B cell (primary cell): ENCODE data around the gene TMPO. TPM values are rescaled to one million over a fixed set of nuclear protein-coding genes. Genes with fewer than 3 reads are reported as not detected.

Source experiments
- ATAC-seq: fragments of 200-7000 bp; cut with Tn5 transposase; one replicate; pipeline ENCODE4 v1.10.0; 2021; ENCODE audit warnings: low read depth, mild to moderate bottlenecking, moderate number of reproducible peaks, moderate library complexity
- CTCF ChIA-PET: fragments of 350-600 bp; sonication (Branson Sonifier 250); formaldehyde crosslinking; loops from one replicate; lab custom pipeline; 2021; ENCODE audit warnings: antibody characterized with exemption, inconsistent platforms; lab: Charles Lee
- POLR2A ChIA-PET: fragments of 350-600 bp; sonication (Branson Sonifier 250); formaldehyde crosslinking; loops from one replicate; lab custom pipeline; 2021; ENCODE audit warnings: antibody characterized with exemption; lab: Charles Lee
- DNase-seq: peaks from one replicate; pipeline ENCODE4 v3.0.0; 2013
- H2AFZ ChIP-seq: 2 replicates; pipeline ENCODE4 v1.6.1; 2012; ENCODE audit warnings: mild to moderate bottlenecking, low read depth, low read length; ENCODE audit not compliant: insufficient read depth, poor library complexity, severe bottlenecking
- H3K27ac ChIP-seq, 2 donors: 1 replicate in 1 of 2; 2 replicates in 1 of 2; pipeline ENCODE4 v1.5.1; 2012 to 2013; ENCODE audit warnings: low read length in 2 of 2, mild to moderate bottlenecking in 2 of 2, moderate library complexity in 1 of 2
- H3K27me3 ChIP-seq, 4 experiments: fragments of 200-600 bp in 1 of 4; sonication (generic) in 1 of 4; replicated peaks in 1 of 4; 1 replicate in 2 of 4; 2 replicates in 2 of 4; pipeline versions ENCODE4 v1.6.1 to v1.7.0; 2013 to 2016; ENCODE audit warnings: low read length in 3 of 4, mild to moderate bottlenecking in 2 of 4, mixed read lengths in 1 of 4, moderate library complexity in 1 of 4; ENCODE audit not compliant: insufficient read depth in 4 of 4, control insufficient read depth in 3 of 4; ENCODE audit errors: control extremely low read depth in 1 of 4
- H3K36me3 ChIP-seq, 2 experiments: replicated peaks in 1 of 2; 1 replicate in 1 of 2; 2 replicates in 1 of 2; pipeline versions ENCODE4 v1.6.1 to v1.7.1; 2013; ENCODE audit warnings: low read length in 1 of 2; ENCODE audit not compliant: insufficient read depth in 2 of 2, control insufficient read depth in 1 of 2; ENCODE audit errors: control extremely low read depth in 1 of 2, extremely low read depth in 1 of 2
- H3K4me1 ChIP-seq, 2 donors: fragments of 200-600 bp in 1 of 2; sonication (generic) in 1 of 2; 1 replicate in 1 of 2; 2 replicates in 1 of 2; pipeline versions ENCODE4 v1.5.1 to v1.6.1; 2013 to 2017; ENCODE audit warnings: low read length in 2 of 2; ENCODE audit not compliant: control insufficient read depth in 2 of 2, insufficient read depth in 2 of 2
- H3K4me2 ChIP-seq: replicated peaks from 2 replicates; pipeline ENCODE3; 2012; ENCODE audit warnings: mild to moderate bottlenecking, low read depth, low read length; ENCODE audit not compliant: poor library complexity, severe bottlenecking
- H3K4me3 ChIP-seq, 5 experiments: fragments of 200-600 bp in 1 of 5; sonication (generic) in 1 of 5; 1 replicate in 3 of 5; 2 replicates in 2 of 5; pipeline versions ENCODE4 v1.5.1 to v1.7.0; 2011 to 2016; ENCODE audit warnings: low read length in 4 of 5, mild to moderate bottlenecking in 4 of 5, low read depth in 2 of 5, control low read depth in 1 of 5, moderate library complexity in 1 of 5; ENCODE audit not compliant: insufficient read depth in 1 of 5; ENCODE audit errors: control extremely low read depth in 1 of 5, extremely low read depth in 1 of 5
- H3K79me2 ChIP-seq: fragments of 200-600 bp; sonication (generic); one replicate; pipeline ENCODE4 v1.6.0; 2016; ENCODE audit warnings: low read length; ENCODE audit not compliant: control insufficient read depth, insufficient read depth
- H3K9ac ChIP-seq: fragments of 200-600 bp; sonication (generic); 2 replicates; pipeline ENCODE4 v1.6.1; 2017; ENCODE audit warnings: mild to moderate bottlenecking, low read length, moderate library complexity
- H3K9me3 ChIP-seq, 3 donors: one replicate each; pipeline versions ENCODE4 v1.6.1 to v1.7.1; 2013; ENCODE audit warnings: low read length in 2 of 3; ENCODE audit not compliant: control insufficient read depth in 2 of 3, insufficient read depth in 1 of 3; ENCODE audit errors: control extremely low read depth in 1 of 3
- H4K20me1 ChIP-seq: 2 replicates; pipeline ENCODE4 v1.6.0; 2012; ENCODE audit warnings: mild to moderate bottlenecking, low read length; ENCODE audit not compliant: insufficient read depth, control insufficient read depth, poor library complexity, severe bottlenecking
- H3K27ac Mint-ChIP-seq: one replicate; pipeline ENCODE4 v1.8.0; 2021; ENCODE audit warnings: mixed read lengths
- H3K27me3 Mint-ChIP-seq: one replicate; pipeline ENCODE4 v1.8.0; 2021; ENCODE audit warnings: mixed read lengths
- H3K4me1 Mint-ChIP-seq: one replicate; pipeline ENCODE4 v1.8.0; 2021; ENCODE audit warnings: mixed read lengths
- H3K4me3 Mint-ChIP-seq: one replicate; pipeline ENCODE4 v1.8.0; 2021; ENCODE audit warnings: mixed read lengths
- H3K9me3 Mint-ChIP-seq: one replicate; pipeline ENCODE4 v1.8.0; 2022; ENCODE audit warnings: mixed read lengths; ENCODE audit not compliant: insufficient read depth
- EZH2 ChIP-seq: IDR thresholded peaks from 2 replicates; pipeline ENCODE4 v1.6.1; 2012; ENCODE audit warnings: borderline replicate concordance, low read depth, mild to moderate bottlenecking, moderate library complexity, low read length; ENCODE audit not compliant: insufficient read depth, poor library complexity, severe bottlenecking
- WGBS: methylation state at CpG from one replicate; pipeline ENCODE4 v1.1.5; 2013; ENCODE audit warnings: missing lambda C conversion rate; ENCODE audit not compliant: insufficient coverage; 5-methylcytosine and 5-hydroxymethylcytosine counted together
- intact Hi-C: fragments of 100-400 bp; cut with micrococcal nuclease; formaldehyde crosslinking; loops from one replicate; pipeline ENCODE4 v1.10.0; 2022
- polyA plus RNA-seq: library from polyadenylated mRNA; depleted of rRNA; stranded (reverse); fragments of >200 nt; gene quantifications from 2 replicates; pipeline ENCODE4 v1.2.3, GENCODE V29; 2012
- total RNA-seq, 2 donors: library from RNA; stranded (reverse); fragments of 120-200 nt in 1 of 2; gene quantifications; 1 replicate in 1 of 2; 2 replicates in 1 of 2; pipeline versions ENCODE4 v1.2.3 to v1.2.4, GENCODE V29; 2013 to 2022
- TF ChIP-seq, protein P1 (sequence below): fragments of 200-600 bp; IDR thresholded peaks from one replicate; pipeline ENCODE4 v1.8.0; 2022; ENCODE audit warnings: antibody characterized with exemption, mild to moderate bottlenecking

TMPO gene
- total and polyA plus RNA-seq, 2 donors (not counting 1 experiment from before 2014, with no cell fraction given), result 41.8 to 187 TPM

DNA sequence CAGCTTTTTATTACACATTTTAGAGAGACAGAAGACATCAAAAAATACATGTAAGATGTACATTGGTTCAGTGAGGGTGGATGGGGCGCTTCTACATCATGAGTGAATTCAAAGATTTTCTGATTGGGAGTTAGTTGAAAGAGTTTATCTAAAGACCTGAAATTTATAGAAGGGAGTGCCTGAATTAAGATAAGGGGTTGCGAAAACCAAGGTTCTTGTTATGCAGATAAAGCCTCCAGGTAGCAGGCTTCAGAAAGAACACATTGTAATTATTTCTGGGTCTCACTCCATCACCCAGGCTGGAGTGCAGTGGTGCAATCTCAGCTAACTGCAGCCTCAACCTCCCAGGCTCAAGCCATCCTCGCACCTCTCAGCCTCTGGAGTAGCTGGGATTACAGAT, 26.2 kb upstream of the TMPO start:
- H3K4me1 ChIP-seq, result peaks cover 6% of the 10 kb centered on the region in 2 donors
- no peak overlapping the region for H3K4me3 ChIP-seq
- no peak overlapping the region for H3K27ac ChIP-seq
- no peak overlapping the region for H3K4me2 ChIP-seq
- H3K27ac Mint-ChIP-seq, result no peak overlapping the region
- DNase-seq, result no peak
- ChIA-PET CTCF (interaction anchor here (2.6 to 8.7 kb wide), 3 partner anchors 28 to 45 kb away, joined by 9 to 195 read pairs (median 36); partner anchors contain the start of gene TMPO), POLR2A (no interaction called here)
- H3K79me2 ChIP-seq, result peaks cover 11% of the 10 kb centered on the region
- no peak for ATAC-seq
- H4K20me1 ChIP-seq, result no peaks in the 10 kb centered on the region
- intact Hi-C loops, result no loop called here
- no peaks in the 10 kb centered on the region for H3K9me3 ChIP-seq
- no peaks in the 10 kb centered on the region for H3K27me3 Mint-ChIP-seq
- H3K9ac ChIP-seq, result no peak overlapping the region
- no peaks in the 10 kb centered on the region for H3K9me3 Mint-ChIP-seq
- 100% methylated on average over 2 of the region's 3 CpGs for WGBS
- H3K36me3 ChIP-seq, result no peaks in the 10 kb centered on the region
- H2AFZ ChIP-seq, result no peak overlapping the region
- peaks cover 5% of the 10 kb centered on the region for H3K4me1 Mint-ChIP-seq
- TF ChIP-seq, protein P1, sequence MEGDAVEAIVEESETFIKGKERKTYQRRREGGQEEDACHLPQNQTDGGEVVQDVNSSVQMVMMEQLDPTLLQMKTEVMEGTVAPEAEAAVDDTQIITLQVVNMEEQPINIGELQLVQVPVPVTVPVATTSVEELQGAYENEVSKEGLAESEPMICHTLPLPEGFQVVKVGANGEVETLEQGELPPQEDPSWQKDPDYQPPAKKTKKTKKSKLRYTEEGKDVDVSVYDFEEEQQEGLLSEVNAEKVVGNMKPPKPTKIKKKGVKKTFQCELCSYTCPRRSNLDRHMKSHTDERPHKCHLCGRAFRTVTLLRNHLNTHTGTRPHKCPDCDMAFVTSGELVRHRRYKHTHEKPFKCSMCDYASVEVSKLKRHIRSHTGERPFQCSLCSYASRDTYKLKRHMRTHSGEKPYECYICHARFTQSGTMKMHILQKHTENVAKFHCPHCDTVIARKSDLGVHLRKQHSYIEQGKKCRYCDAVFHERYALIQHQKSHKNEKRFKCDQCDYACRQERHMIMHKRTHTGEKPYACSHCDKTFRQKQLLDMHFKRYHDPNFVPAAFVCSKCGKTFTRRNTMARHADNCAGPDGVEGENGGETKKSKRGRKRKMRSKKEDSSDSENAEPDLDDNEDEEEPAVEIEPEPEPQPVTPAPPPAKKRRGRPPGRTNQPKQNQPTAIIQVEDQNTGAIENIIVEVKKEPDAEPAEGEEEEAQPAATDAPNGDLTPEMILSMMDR, result no peak
- no peak overlapping the region for H3K4me3 Mint-ChIP-seq
- no peaks in the 10 kb centered on the region for H3K27me3 ChIP-seq

- TF ChIP-seq, protein P1, result peak; percentile 84
- TF ChIP-seq EZH2, result no peak
- peaks cover 6% of the 10 kb centered on the region in 2 donors for H3K4me1 ChIP-seq
- H3K27me3 ChIP-seq, result no peaks in the 10 kb centered on the region
- H3K4me3 Mint-ChIP-seq, result peak overlapping the region; percentile 32
- peak overlapping the region; percentile 56 for H3K4me2 ChIP-seq
- no peaks in the 10 kb centered on the region for H4K20me1 ChIP-seq
- CTCF ChIA-PET, result interaction anchor here (0.6 to 8.7 kb wide), 17 partner anchors 9 to 508 kb away, joined by 3 to 195 read pairs (median 6); partner anchors contain the start of gene TMPO
- H3K36me3 ChIP-seq, result no peaks in the 10 kb centered on the region
- peak overlapping the region in 1 of 5 experiments; percentile 26 for H3K4me3 ChIP-seq
- H3K9ac ChIP-seq, result no peak overlapping the region
- DNase-seq (peak; percentile 88), ATAC-seq (peak; percentile 95)
- peak overlapping the region; percentile 62 for H2AFZ ChIP-seq
- no peaks in the 10 kb centered on the region for H3K9me3 Mint-ChIP-seq
- POLR2A ChIA-PET, result interaction anchor here (0.5 to 1.9 kb wide), 4 partner anchors 12 to 231 kb away, joined by 3 to 14 read pairs (median 8); partner anchors contain the start of gene TMPO
- intact Hi-C loops, result loop anchor here (1.0 kb wide), 5 partner anchors 13 to 164 kb away; no protein-coding TSS in a partner anchor
- peak overlapping the region; percentile 92 for H3K27ac Mint-ChIP-seq
- no peaks in the 10 kb centered on the region for H3K9me3 ChIP-seq
- H3K27me3 Mint-ChIP-seq, result no peaks in the 10 kb centered on the region
- H3K4me1 Mint-ChIP-seq, result peaks cover 5% of the 10 kb centered on the region
- H3K79me2 ChIP-seq, result peaks cover 11% of the 10 kb centered on the region
- 9% methylated on average over 11 of the region's 14 CpGs for WGBS
- peak overlapping the region; percentile 0 to 14 for H3K27ac ChIP-seq
These were observed 24.6 kb upstream of the TMPO start for GRCh38 chr12:98490501-98491453.
